Smooth muscle cell (in vitro differentiated cells): ENCODE measurements around the gene NUP37. TPM values are rescaled to one million over a fixed set of nuclear protein-coding genes. Genes with fewer than 3 reads are reported as not detected.

ENCODE experiments used
- DNase-seq: peaks from one replicate; lab custom pipeline; 2025; ENCODE audit not compliant: unreplicated experiment; lab: John Stamatoyannopoulos, UW
- H2AFZ ChIP-seq: fragments of 200-600 bp; sonication (generic); 2 replicates; pipeline ENCODE4 v1.6.0; 2016; ENCODE audit warnings: antibody characterized with exemption, low read depth, mild to moderate bottlenecking
- H3F3A ChIP-seq: fragments of 200-600 bp; sonication (generic); 2 replicates; pipeline ENCODE4 v1.6.0; 2017; ENCODE audit warnings: antibody characterized with exemption, low read depth
- H3K27ac ChIP-seq: fragments of 200-600 bp; sonication (generic); 2 replicates; pipeline ENCODE4 v1.5.1; 2016; ENCODE audit warnings: low read depth, mild to moderate bottlenecking
- H3K27me3 ChIP-seq: fragments of 200-600 bp; sonication (generic); 2 replicates; pipeline ENCODE4 v1.6.1; 2016; ENCODE audit warnings: low read depth, mild to moderate bottlenecking
- H3K36me3 ChIP-seq: fragments of 200-600 bp; sonication (generic); 2 replicates; pipeline ENCODE4 v1.5.1; 2016; ENCODE audit warnings: low read depth
- H3K4me1 ChIP-seq: fragments of 200-600 bp; sonication (generic); 2 replicates; pipeline ENCODE4 v1.5.1; 2016; ENCODE audit warnings: low read depth
- H3K4me2 ChIP-seq: fragments of 200-600 bp; sonication (generic); 2 replicates; pipeline ENCODE4 v1.6.0; 2016; ENCODE audit warnings: mild to moderate bottlenecking
- H3K4me3 ChIP-seq: fragments of 200-600 bp; sonication (generic); 2 replicates; pipeline ENCODE4 v1.5.1; 2016; ENCODE audit warnings: mild to moderate bottlenecking
- H3K79me2 ChIP-seq: fragments of 200-600 bp; sonication (generic); 2 replicates; pipeline ENCODE4 v1.6.0; 2016; ENCODE audit warnings: low read depth, mild to moderate bottlenecking
- H3K9ac ChIP-seq: fragments of 200-600 bp; sonication (generic); 2 replicates; pipeline ENCODE4 v1.6.0; 2016; ENCODE audit warnings: low read depth
- H3K9me3 ChIP-seq: fragments of 200-600 bp; sonication (generic); replicated peaks from 2 replicates; pipeline ENCODE4 v1.5.1; 2016; ENCODE audit warnings: low read depth
- H4K20me1 ChIP-seq: fragments of 200-600 bp; sonication (generic); 2 replicates; pipeline ENCODE4 v1.6.0; 2016; ENCODE audit warnings: low read depth
- WGBS: methylation state at CpG from one replicate; pipeline ENCODE4 v1.1.7; 2016; ENCODE audit warnings: low lambda C conversion rate; 5-methylcytosine and 5-hydroxymethylcytosine counted together
- polyA plus RNA-seq: library from polyadenylated mRNA; unstranded; fragments of >200 nt; fragmentation: Nextera tagmentation; extraction: Ambion mirVana; gene quantifications from 2 replicates; pipeline ENCODE4 v1.2.1, GENCODE V29; 2016
- total RNA-seq: library from RNA; depleted of rRNA; stranded (reverse); fragments of >200 nt; gene quantifications from 2 replicates; pipeline ENCODE4 v1.2.3, GENCODE V29; 2014
- TF ChIP-seq, protein P1 (sequence below): fragments of 200-600 bp; sonication (generic); IDR thresholded peaks from 2 replicates; pipeline ENCODE4 v1.5.1; 2017; ENCODE audit warnings: borderline replicate concordance, mild to moderate bottlenecking, antibody characterized with exemption; ENCODE audit not compliant: insufficient read depth, poor library complexity, severe bottlenecking

The NUP37 gene
- total and polyA plus RNA-seq, 2 experiments from 2014 or later = 35.7 to 57.6 TPM

DNA sequence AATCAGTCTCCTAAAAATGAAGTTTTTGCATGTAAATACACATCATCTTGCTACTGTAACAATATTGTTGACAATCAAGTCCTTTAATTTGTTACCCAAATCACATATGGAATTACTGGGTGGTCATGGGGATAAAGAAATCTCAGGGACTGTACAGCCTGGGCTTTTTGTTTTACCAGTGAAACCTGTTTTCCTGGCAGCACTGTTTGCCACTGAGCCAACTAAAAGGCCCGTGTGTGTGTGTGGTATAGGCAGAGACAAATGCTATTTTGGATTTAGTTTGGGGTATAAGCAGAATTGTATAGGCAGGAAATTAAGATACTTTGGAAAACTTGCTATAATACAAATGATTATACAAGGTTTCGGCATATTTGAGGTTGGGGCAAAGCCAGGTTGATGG, 5.7 kb downstream of the NUP37 start:
- DNase-seq = no peak
- Histone ChIP-seq H3K27ac (no peak overlapping the region), H3K36me3 (peaks cover 7% of the 10 kb centered on the region), H2AFZ (no peak overlapping the region), H3K4me1 (peaks cover 6% of the 10 kb centered on the region), H3K27me3 (no peaks in the 10 kb centered on the region), H3F3A (no peaks in the 10 kb centered on the region), H4K20me1 (no peaks in the 10 kb centered on the region), H3K4me3 (no peak overlapping the region), H3K9me3 (no peaks in the 10 kb centered on the region), H3K4me2 (no peak overlapping the region), H3K79me2 (no peaks in the 10 kb centered on the region), H3K9ac (no peak overlapping the region)
- TF ChIP-seq, protein P1, sequence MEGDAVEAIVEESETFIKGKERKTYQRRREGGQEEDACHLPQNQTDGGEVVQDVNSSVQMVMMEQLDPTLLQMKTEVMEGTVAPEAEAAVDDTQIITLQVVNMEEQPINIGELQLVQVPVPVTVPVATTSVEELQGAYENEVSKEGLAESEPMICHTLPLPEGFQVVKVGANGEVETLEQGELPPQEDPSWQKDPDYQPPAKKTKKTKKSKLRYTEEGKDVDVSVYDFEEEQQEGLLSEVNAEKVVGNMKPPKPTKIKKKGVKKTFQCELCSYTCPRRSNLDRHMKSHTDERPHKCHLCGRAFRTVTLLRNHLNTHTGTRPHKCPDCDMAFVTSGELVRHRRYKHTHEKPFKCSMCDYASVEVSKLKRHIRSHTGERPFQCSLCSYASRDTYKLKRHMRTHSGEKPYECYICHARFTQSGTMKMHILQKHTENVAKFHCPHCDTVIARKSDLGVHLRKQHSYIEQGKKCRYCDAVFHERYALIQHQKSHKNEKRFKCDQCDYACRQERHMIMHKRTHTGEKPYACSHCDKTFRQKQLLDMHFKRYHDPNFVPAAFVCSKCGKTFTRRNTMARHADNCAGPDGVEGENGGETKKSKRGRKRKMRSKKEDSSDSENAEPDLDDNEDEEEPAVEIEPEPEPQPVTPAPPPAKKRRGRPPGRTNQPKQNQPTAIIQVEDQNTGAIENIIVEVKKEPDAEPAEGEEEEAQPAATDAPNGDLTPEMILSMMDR = no peak
- 95% methylated on average over 2 of the region's 2 CpGs for WGBS

- no peak overlapping the region for H3K27ac ChIP-seq
- no peak overlapping the region for H3K4me3 ChIP-seq
- H3K9me3 ChIP-seq = no peaks in the 10 kb centered on the region
- H2AFZ ChIP-seq = no peak overlapping the region
- H4K20me1 ChIP-seq = no peaks in the 10 kb centered on the region
- no peaks in the 10 kb centered on the region for H3F3A ChIP-seq
- no peak overlapping the region for H3K4me2 ChIP-seq
- no peak overlapping the region for H3K9ac ChIP-seq
- TF ChIP-seq, protein P1 = no peak
- peaks cover 5% of the 10 kb centered on the region for H3K79me2 ChIP-seq
- H3K36me3 ChIP-seq = peaks cover 14% of the 10 kb centered on the region
- no peak for DNase-seq
- no peaks in the 10 kb centered on the region for H3K27me3 ChIP-seq
- no peaks in the 10 kb centered on the region for H3K4me1 ChIP-seq
Observed at GRCh38 chr12:102110782-102111181, 9.1 kb downstream of the NUP37 start.

DNA sequence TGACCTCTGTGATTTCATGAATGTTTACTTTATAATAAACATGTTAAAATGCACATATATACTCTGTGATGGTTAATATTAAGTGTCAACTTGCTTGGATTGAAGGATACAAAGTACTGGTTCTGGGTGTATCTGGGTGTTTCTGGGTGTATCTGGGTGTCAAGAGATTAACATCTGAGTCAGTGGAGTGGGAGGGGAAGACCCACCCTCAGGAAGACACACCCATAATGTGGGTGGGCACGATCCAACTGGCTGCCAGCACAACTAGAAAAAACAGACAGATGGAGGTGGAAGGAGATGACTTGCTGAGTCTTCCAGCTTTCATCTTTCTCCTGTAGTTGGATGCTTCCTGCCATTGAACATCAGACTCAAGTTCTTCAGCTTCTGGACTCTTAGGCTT, 11.9 kb downstream of the NUP37 start:
- 95% methylated on average over 1 of the region's 1 CpG for WGBS
- Histone ChIP-seq H3K4me1 (no peaks in the 10 kb centered on the region), H3K27ac (no peak overlapping the region), H3K36me3 (peaks cover 23% of the 10 kb centered on the region), H2AFZ (no peak overlapping the region), H3K9me3 (no peaks in the 10 kb centered on the region), H3F3A (no peaks in the 10 kb centered on the region), H4K20me1 (no peaks in the 10 kb centered on the region), H3K27me3 (no peaks in the 10 kb centered on the region), H3K9ac (no peak overlapping the region), H3K4me2 (no peak overlapping the region), H3K79me2 (peaks cover 5% of the 10 kb centered on the region), H3K4me3 (no peak overlapping the region)
- DNase-seq = no peak
- TF ChIP-seq, protein P1 = no peak

DNA sequence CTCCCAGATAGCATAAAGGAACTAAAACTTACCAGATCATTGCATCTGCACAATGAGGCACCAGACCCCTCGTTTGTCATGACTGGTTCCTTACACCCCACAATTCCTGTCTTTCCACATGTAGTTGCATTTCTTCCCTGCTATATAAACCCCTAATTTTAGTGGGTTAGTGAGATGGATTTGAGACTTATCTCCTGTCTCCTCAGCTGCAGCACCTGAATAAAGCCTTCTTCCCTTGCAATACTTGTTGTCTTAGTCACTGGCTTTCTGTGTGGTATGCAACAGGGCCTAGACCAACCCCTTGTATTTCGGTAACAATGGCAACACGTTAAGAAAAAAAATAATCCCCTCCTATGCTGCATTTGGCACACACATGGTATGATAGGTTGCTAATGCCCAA, 13.0 kb downstream of the NUP37 start:
- H3K4me1 ChIP-seq = no peaks in the 10 kb centered on the region
- TF ChIP-seq, protein P1 = no peak
- no peak overlapping the region for H3K27ac ChIP-seq
- H4K20me1 ChIP-seq = no peaks in the 10 kb centered on the region
- H3K36me3 ChIP-seq = peaks cover 23% of the 10 kb centered on the region
- 94% methylated on average over 3 of the region's 3 CpGs for WGBS
- H3K4me3 ChIP-seq = no peak overlapping the region
- H3F3A ChIP-seq = no peaks in the 10 kb centered on the region
- H3K9me3 ChIP-seq = no peaks in the 10 kb centered on the region
- no peak overlapping the region for H2AFZ ChIP-seq
- H3K27me3 ChIP-seq = no peaks in the 10 kb centered on the region
- no peak overlapping the region for H3K9ac ChIP-seq
- no peak for DNase-seq
- peaks cover 5% of the 10 kb centered on the region for H3K79me2 ChIP-seq
- H3K4me2 ChIP-seq = no peak overlapping the region
